NCI-H2196 treated with DMSO at 0.1 percent for 48 hours (cell line): ENCODE results near the gene PILRA.

ENCODE experiments used
- DNase-seq: peaks from one replicate; lab custom pipeline; 2025; ENCODE audit not compliant: unreplicated experiment; lab: John Stamatoyannopoulos, UW

PILRA gene

DNA sequence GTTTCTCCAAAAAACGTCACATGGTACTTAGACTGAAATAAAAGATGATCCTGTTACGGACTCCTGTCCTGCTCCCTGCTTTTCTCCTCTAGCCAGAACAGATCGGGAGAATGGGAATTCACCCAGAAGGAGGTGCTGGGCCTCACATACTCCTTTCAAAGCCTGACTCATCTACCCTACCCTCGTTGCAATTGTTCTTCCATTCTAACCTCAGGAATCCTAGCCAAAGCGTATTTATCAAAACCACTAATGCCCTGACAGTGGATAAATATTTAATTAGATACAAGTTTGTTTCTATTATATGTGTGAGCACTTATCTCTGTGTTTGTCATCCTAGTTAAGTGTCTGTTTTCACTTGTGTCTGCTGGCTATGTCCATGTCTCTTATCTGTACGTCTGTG, 33.5 kb downstream of the PILRA start:
- no peak for DNase-seq

GRCh38 chr7:100407285-100408180, 34.2 kb downstream of the PILRA start:
- DNase-seq, result peak; percentile 20

- DNase-seq, result no peak
Measured at GRCh38 chr7:100411101-100411500, 37.8 kb downstream of the PILRA start.

GRCh38 chr7:100413346-100413745, 40.1 kb downstream of the PILRA start:
- no peak for DNase-seq

DNA sequence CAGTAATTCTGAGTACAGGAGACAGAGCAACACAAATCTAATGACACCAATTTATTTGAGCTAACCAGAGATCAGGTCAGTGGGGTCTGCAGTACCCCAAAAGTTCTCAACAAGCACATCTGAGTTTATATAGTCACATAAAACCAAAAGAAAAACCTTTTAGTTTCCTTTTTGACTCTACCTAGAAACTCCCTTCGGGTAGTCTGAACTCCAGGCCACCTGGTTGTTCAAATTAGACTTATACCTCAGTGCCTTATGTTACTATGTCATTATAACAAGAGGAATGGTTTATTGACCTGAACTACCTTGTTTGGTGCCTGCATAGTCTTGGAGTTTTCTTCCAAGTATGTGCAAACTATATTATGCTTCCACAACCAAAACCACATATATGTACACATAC, 40.6 kb downstream of the PILRA start:
- no peak for DNase-seq

DNA sequence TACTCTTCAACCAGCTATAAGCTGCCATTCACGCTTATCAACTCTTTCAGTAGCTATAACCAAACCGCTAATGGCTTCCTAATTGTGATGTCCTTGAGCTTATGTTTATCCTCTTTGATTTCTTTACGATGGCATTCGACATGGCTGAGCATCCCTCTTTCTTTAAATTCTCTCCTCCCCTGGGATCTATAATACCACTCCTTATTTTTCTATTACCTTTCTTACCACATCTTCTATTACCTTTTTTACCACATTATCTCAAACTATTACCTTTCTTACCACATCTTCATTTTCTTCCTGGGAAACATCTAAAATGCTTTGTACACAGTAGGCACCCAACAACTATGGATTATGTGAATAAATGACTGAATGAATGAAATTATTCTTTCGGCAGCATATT, 42.2 kb downstream of the PILRA start:
- no peak for DNase-seq

- DNase-seq, result no peak
Measured at GRCh38 chr7:100418930-100419659, 45.8 kb downstream of the PILRA start.

DNA sequence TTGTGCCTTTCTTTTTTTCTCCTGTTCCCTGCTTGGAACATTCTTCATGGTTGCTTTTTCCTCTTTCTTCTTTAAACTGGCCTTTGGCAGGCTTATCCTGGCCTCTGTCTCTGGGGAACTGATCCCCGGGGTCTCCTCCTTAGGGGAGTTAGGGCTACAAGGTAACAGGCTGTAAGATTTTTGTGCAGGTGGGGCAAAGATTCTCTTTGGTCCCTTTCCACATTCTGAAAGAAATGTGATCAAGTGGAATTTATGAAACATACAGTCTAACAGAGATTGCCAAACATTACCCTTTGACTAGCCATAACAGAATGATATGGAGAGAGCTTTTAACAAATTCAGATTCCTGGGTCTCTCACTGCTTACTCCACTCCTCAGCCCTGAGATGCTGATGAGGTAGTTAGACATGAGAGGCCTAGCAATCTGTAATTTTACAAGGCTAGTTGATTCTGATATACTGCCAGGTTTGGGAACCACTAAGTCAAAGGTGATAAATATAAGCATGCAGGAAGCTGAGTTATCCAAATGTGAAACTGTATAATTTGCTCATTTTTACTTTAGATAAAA, 46.5 kb downstream of the PILRA start:
- DNase-seq, result no peak

DNA sequence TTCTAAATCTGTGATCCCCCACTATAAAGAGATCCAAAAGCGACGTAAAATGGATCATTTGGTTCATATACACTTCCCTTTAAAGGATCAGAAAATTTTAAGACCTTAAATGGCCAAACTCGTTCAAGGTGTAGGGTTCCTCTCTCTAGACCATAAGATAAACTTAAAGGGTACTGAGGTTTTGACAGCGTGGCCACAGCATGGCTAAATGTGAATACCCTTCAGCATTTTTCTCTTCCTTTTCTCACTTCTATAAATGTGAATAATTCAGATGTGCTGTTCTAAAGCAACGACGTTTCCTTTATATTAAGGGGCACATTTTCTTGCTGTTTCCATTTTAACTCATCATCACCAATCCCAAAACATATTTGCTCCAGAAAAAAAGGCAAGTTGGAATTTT, 50.0 kb downstream of the PILRA start:
- DNase-seq, result no peak

GRCh38 chr7:100425347-100425746, 52.1 kb downstream of the PILRA start:
- DNase-seq, result no peak

GRCh38 chr7:100426516-100426915, 53.2 kb downstream of the PILRA start:
- no peak for DNase-seq

- no peak for DNase-seq
Measured at GRCh38 chr7:100427762-100428198, 54.5 kb downstream of the PILRA start.

GRCh38 chr7:100428199-100428966, 55.1 kb downstream of the PILRA start, which contains the start of gene ZCWPW1:
Gene ZCWPW1 (minus strand): TSS chr7:100428703. CDS start chr7:100420649, 8,054 bp downstream.
- peak; percentile 92 for DNase-seq

- peak; percentile 96 for DNase-seq
Measured at GRCh38 chr7:100428967-100429636, 55.8 kb downstream of the PILRA start.

DNA sequence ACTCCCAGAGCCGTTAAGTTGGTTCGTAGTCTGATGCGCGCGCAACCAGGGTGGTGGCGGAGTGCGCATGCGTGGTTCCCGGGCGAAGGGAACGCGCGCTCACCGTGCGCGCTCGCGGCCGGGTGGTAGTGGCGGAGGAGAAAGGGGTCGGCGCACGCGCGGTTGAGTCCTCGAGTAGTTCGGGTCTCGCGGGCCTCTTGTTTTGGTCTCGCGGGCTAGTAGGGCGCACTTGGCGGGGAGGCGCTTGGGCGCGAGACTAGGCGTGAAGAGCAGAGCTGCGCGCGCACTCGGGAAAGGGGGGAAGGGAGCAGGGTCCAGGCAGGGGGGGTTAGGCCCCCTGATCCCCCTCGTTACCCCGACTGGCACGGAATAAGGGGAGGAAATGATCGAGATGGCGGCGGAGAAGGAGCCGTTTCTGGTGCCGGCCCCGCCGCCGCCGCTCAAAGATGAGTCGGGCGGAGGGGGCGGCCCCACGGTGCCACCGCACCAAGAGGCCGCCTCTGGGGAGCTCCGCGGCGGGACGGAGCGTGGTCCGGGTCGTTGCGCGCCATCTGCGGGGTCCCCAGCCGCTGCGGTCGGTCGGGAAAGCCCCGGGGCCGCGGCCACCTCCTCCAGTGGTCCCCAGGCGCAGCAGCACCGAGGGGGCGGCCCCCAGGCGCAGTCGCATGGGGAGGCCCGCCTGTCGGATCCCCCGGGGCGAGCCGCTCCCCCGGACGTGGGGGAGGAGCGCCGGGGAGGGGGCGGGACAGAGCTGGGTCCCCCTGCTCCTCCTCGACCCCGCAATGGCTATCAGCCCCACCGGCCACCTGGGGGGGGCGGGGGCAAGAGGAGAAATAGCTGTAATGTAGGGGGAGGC, 56.6 kb downstream of the PILRA start, which contains the start of gene MEPCE:
Gene MEPCE (plus strand): TSS at position 195 of the 856 bp plus-strand sequence. CDS start 188 bp downstream, at position 383.
- DNase-seq, result peak; percentile 96

- no peak for DNase-seq
Measured at GRCh38 chr7:100430493-100431285, 57.4 kb downstream of the PILRA start.

DNA sequence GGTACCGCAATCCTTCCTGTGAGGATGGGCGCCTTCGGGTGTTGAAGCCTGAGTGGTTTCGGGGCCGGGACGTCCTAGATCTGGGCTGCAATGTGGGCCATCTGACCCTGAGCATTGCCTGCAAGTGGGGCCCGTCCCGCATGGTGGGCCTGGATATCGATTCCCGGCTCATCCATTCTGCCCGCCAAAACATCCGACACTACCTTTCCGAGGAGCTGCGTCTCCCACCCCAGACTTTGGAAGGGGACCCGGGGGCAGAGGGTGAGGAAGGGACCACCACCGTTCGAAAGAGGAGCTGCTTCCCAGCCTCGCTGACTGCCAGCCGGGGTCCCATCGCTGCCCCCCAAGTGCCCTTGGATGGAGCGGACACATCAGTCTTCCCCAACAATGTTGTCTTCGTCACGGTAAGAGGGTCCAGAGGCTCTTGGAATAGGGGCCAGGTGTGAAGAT, 58.0 kb downstream of the PILRA start:
- DNase-seq, result no peak

- DNase-seq, result no peak
Measured at GRCh38 chr7:100432053-100432452, 58.8 kb downstream of the PILRA start.
